Upper lobe of left lung (tissue), 4 donors: ENCODE data around the gene TMEM54.

Source experiments
- CTCF ChIP-seq, 6 experiments: fragments of 450-650 bp in 4 of 6; fragments of 200-600 bp in 2 of 6; sonication (generic) in 2 of 6; IDR thresholded peaks; one replicate each; pipeline ENCODE4 v1.5.1; 2016 to 2019; ENCODE audit warnings: antibody characterized with exemption in 6 of 6
- POLR2A ChIP-seq, 4 donors: fragments of 450-650 bp; IDR thresholded peaks; one replicate each; pipeline ENCODE4 v1.5.1; 2016 to 2017; ENCODE audit warnings: antibody characterized with exemption in 4 of 4, mild to moderate bottlenecking in 2 of 4
- POLR2AphosphoS5 ChIP-seq, 2 donors: sonication (generic); formaldehyde crosslinking; IDR thresholded peaks; one replicate each; pipeline ENCODE4 v1.5.1; 2017; ENCODE audit warnings: antibody characterized with exemption in 2 of 2

- TF ChIP-seq CTCF (IDR thresholded peaks at IDR 0.05), result no peak
- no peak for TF ChIP-seq POLR2A (IDR thresholded peaks at IDR 0.05)
- TF ChIP-seq POLR2AphosphoS5 (IDR thresholded peaks at IDR 0.05), result no peak
Measured at GRCh38 chr1:32919811-32920733, 18.9 kb upstream of the TMEM54 start.
